ENCODE measurements around the gene ATP5F1B. TPM values are rescaled to one million over a fixed set of nuclear protein-coding genes. Genes with fewer than 3 reads are reported as not detected.

ATP5F1B gene
- total and polyA plus RNA-seq, 2 of the 8 experiments (the other 6 are each of a cell fraction or from before 2014, with no cell fraction given), result 900 to 1,522 TPM

DNA sequence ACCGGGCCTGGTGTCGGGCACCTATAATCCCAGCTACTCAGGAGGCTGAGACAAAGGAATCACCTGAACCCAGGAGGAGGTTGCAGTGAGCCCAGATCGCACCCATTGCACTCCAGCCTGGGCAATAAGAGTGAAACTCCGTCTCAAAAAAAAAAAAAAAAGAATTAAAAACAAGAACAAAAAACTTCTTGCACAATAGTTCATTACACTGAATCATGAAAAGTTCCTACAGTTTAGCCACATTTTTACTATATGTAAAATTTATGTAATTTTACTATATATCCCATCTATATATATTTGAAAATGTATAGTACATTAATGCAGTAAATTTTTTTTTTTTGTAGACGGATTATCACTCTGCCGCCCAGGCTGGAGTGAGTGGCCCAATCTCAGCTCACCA lies 4.6 kb downstream of the ATP5F1B start:
- no peak for FAIRE-seq
- no peaks in the 10 kb centered on the region for H3K9me3 ChIP-seq (ENCODE audit: insufficient read depth in 2 of 2, low read depth in 1 of 2, low read length in 1 of 2)
- CTCF ChIA-PET (ENCODE audit: partially characterized antibody), result no interaction called here

More for the DNA sequence above, 4.6 kb downstream of the ATP5F1B start:
- POLR2A ChIA-PET (ENCODE audit: partially characterized antibody), result interaction anchor here (0.7 to 10.3 kb wide), 8 partner anchors 12 to 430 kb away, joined by 3 to 130 read pairs (median 3); partner anchors contain the start of genes BAZ2A and NACA
- Histone ChIP-seq H3K4ac (replicated peaks; ENCODE audit: insufficient read length, low read depth, low read length) (no peak overlapping the region), H2BK120ac (replicated peaks; ENCODE audit: low read depth, low read length) (no peak overlapping the region), H3K27ac (ENCODE audit: low read depth, low read length) (no peak overlapping the region), H2BK12ac (ENCODE audit: low read depth, low read length) (no peak overlapping the region), H3K79me2 (ENCODE audit: control insufficient read depth in 1 of 2, insufficient read depth in 2 of 2, low read length in 2 of 2) (peaks cover 14 to 34% of the 10 kb centered on the region in 2 experiments), H3K14ac (ENCODE audit: insufficient read length) (no peak overlapping the region), H3K23me2 (ENCODE audit: low read depth, low read length) (peaks cover 9% of the 10 kb centered on the region), H3K27me3 (replicated peaks in 1 of 4; ENCODE audit: control insufficient read depth in 3 of 4, extremely low read depth in 1 of 4, insufficient read depth in 3 of 4, low read length in 3 of 4) (no peaks in the 10 kb centered on the region), H3K23ac (ENCODE audit: insufficient read length) (no peak overlapping the region), H4K20me1 (replicated peaks in 1 of 2; ENCODE audit: control insufficient read depth in 1 of 2, insufficient read depth in 2 of 2, low read length in 2 of 2) (peaks cover 10 to 20% of the 10 kb centered on the region in 2 experiments), H3K36me3 (ENCODE audit: control insufficient read depth in 2 of 4, insufficient read depth in 4 of 4, low read length in 3 of 4) (peaks cover 29 to 75% (median 59%) of the 10 kb centered on the region in 4 experiments), H2AFZ (ENCODE audit: low read length) (no peak overlapping the region), H3K4me3 (ENCODE audit: extremely low read depth in 1 of 4, insufficient read depth in 2 of 4, low read depth in 3 of 4, low read length in 4 of 4) (no peak overlapping the region), H3K79me1 (ENCODE audit: low read depth, low read length) (peaks cover 2% of the 10 kb centered on the region), H4K5ac (ENCODE audit: insufficient read length, low read depth, low read length) (no peak overlapping the region), H2AK5ac (ENCODE audit: low read depth, low read length) (no peak overlapping the region), H4K91ac (replicated peaks; ENCODE audit: insufficient read length, low read length) (no peak overlapping the region), H4K8ac (ENCODE audit: extremely low read depth, insufficient read depth, low read length) (no peak overlapping the region), H3K4me2 (ENCODE audit: insufficient read depth in 1 of 2, low read depth in 2 of 2, low read length in 2 of 2) (no peak overlapping the region), H3K4me1 (replicated peaks in 1 of 4; ENCODE audit: control insufficient read depth in 3 of 4, insufficient read depth in 4 of 4, low read length in 3 of 4) (peaks cover 0 to 5% (median 1%) of the 10 kb centered on the region in 4 experiments; a peak in 2 of 7 replicates), H2BK15ac (ENCODE audit: low read length) (no peak overlapping the region), H2BK5ac (ENCODE audit: low read depth, low read length) (no peak overlapping the region), H3K9ac (replicated peaks in 1 of 4; ENCODE audit: extremely low read depth in 1 of 4, low read depth in 3 of 4, low read length in 3 of 4) (no peak overlapping the region), H2BK20ac (ENCODE audit: low read length) (no peak overlapping the region), H3K56ac (replicated peaks; ENCODE audit: insufficient read length, low read depth, low read length) (no peak overlapping the region), H3K18ac (ENCODE audit: extremely low read depth, low read length) (no peak overlapping the region)
- TF ChIP-seq RAD21 (IDR thresholded peaks at IDR 0.05 in 1 of 2, conservative IDR thresholded peaks at IDR 0.05 in 1 of 2; ENCODE audit: low read depth in 2 of 2, low read length in 2 of 2) (no peak), SP2 (IDR thresholded peaks at IDR 0.05; ENCODE audit: low read length) (no peak), SP1 (IDR thresholded peaks at IDR 0.05; ENCODE audit: low read depth, low read length) (no peak), POLR2AphosphoS5 (IDR thresholded peaks at IDR 0.05; ENCODE audit: low read depth, low read length) (no peak), POLR2A (IDR thresholded peaks at IDR 0.05; ENCODE audit: control extremely low read depth in 1 of 2, low read depth in 2 of 2, low read length in 2 of 2) (no peak), EZH2 (IDR thresholded peaks at IDR 0.05; ENCODE audit: low read depth, low read length, severe bottlenecking) (no peak), CBX8 (IDR thresholded peaks at IDR 0.05; ENCODE audit: borderline replicate concordance, low read depth, low read length) (no peak), SRF (IDR thresholded peaks at IDR 0.05; ENCODE audit: low read depth, low read length) (no peak), RNF2 (IDR thresholded peaks at IDR 0.05; ENCODE audit: borderline replicate concordance, low read depth, low read length, missing control alignments, poor library complexity, severe bottlenecking) (no peak), MAFK (IDR thresholded peaks at IDR 0.05; ENCODE audit: low read depth, low read length) (no peak), CHD2 (IDR thresholded peaks at IDR 0.05; ENCODE audit: low read length) (no peak), RBBP5 (IDR thresholded peaks at IDR 0.05; ENCODE audit: borderline replicate concordance, low read depth, low read length) (no peak), EGR1 (IDR thresholded peaks at IDR 0.05; ENCODE audit: borderline replicate concordance, low read depth, low read length) (no peak)
- TF ChIP-seq, protein P1, sequence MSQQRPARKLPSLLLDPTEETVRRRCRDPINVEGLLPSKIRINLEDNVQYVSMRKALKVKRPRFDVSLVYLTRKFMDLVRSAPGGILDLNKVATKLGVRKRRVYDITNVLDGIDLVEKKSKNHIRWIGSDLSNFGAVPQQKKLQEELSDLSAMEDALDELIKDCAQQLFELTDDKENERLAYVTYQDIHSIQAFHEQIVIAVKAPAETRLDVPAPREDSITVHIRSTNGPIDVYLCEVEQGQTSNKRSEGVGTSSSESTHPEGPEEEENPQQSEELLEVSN (IDR thresholded peaks at IDR 0.05), result no peak
- DNase-seq (ENCODE audit: low read depth in 1 of 2, low spot score in 2 of 2), result no peak
- 97% methylated on average over 5 of the region's 6 CpGs; no CpG with 5 or more reads in 1 of the 2 experiments for WGBS, 2 experiments (ENCODE audit: extremely low coverage in 1 of 2, insufficient coverage in 1 of 2, insufficient read length in 1 of 2, insufficient replicate concordance in 2 of 2, low coverage in 1 of 2, low lambda C conversion rate in 2 of 2, missing lambda C conversion rate in 1 of 2)
